Thyroid gland (tissue), 4 donors: ENCODE measurements around the gene FSTL3.

Experiments used
- POLR2A ChIP-seq, 2 donors: fragments of 450-650 bp; IDR thresholded peaks; one replicate each; pipeline ENCODE4 v1.6.1; 2017; ENCODE audit warnings: antibody characterized with exemption in 2 of 2, mild to moderate bottlenecking in 2 of 2, moderate library complexity in 1 of 2
- TF ChIP-seq, protein P1 (sequence below), 6 experiments: fragments of 200-600 bp in 3 of 6; fragments of 450-650 bp in 3 of 6; sonication (generic) in 3 of 6; IDR thresholded peaks; one replicate each; pipeline ENCODE4 v1.5.1; 2016 to 2019; ENCODE audit warnings: antibody characterized with exemption in 6 of 6, mild to moderate bottlenecking in 2 of 6, inconsistent platforms in 1 of 6, moderate library complexity in 1 of 6

DNA sequence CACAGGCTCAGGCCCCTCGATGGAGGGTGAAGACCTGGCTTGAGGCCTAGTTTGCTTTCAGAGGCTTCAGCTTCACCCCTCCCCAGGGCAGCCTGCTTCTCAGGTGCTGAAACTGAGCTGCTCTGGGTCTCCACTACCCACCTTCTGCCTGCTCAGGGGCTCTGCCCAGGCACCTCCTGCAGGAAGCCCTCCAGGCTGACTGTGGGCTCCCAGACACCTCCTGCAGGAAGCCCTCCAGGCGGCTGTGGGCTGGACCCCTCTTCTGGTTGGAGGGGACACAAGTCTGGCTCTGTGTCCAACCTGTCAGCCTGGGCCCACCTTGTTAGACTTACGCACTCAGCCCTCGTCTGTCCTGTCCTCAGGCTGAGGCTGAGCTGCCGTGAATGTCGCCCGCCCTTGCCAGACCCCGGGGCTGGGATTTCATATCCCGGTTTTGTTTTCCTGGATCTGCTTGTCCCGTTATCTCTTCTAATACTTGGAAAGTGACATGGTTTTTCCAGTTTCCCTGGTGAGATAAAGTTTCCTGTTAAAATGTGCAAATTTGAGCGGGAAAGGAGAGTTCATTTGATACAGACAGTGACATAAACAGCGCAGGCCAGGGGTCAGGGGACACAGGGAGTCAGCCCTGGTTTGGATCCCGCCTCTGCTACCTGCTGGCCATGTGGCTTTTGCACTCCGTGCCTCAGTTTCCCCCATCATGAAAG, 53.9 kb downstream of the FSTL3 start:
- no peak for TF ChIP-seq POLR2A (IDR thresholded peaks at IDR 0.05)
- TF ChIP-seq, protein P1, sequence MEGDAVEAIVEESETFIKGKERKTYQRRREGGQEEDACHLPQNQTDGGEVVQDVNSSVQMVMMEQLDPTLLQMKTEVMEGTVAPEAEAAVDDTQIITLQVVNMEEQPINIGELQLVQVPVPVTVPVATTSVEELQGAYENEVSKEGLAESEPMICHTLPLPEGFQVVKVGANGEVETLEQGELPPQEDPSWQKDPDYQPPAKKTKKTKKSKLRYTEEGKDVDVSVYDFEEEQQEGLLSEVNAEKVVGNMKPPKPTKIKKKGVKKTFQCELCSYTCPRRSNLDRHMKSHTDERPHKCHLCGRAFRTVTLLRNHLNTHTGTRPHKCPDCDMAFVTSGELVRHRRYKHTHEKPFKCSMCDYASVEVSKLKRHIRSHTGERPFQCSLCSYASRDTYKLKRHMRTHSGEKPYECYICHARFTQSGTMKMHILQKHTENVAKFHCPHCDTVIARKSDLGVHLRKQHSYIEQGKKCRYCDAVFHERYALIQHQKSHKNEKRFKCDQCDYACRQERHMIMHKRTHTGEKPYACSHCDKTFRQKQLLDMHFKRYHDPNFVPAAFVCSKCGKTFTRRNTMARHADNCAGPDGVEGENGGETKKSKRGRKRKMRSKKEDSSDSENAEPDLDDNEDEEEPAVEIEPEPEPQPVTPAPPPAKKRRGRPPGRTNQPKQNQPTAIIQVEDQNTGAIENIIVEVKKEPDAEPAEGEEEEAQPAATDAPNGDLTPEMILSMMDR (IDR thresholded peaks at IDR 0.05): no peak
